ENCODE data around the gene TMX2. TPM values are rescaled to one million over a fixed set of nuclear protein-coding genes. Genes with fewer than 3 reads are reported as not detected.

Gene TMX2
- total RNA-seq, 3 donors from 2014 or later, result 126 to 137 (median 137) TPM

GRCh38 chr11:57741132-57742086, 29.0 kb downstream of the TMX2 start, which contains the start of gene SELENOH:
TSS of gene SELENOH (plus strand) at chr11:57741491. CDS start at chr11:57741596, 105 bp downstream.
- ATAC-seq (peak; percentile 91 to 94), DNase-seq (peak; percentile 88)
- peak within 1 kb of the TSS; percentile 100 for H3K4me3 Mint-ChIP-seq
- no peaks in the 10 kb centered on the region for H3K27me3 Mint-ChIP-seq (ENCODE audit: low read depth)
- peaks cover 34% of the 10 kb centered on the region for H3K4me1 Mint-ChIP-seq (ENCODE audit: low read depth)
- no peaks in the 10 kb centered on the region for H3K9me3 Mint-ChIP-seq
- peaks cover 36% of the 10 kb centered on the region for H3K36me3 Mint-ChIP-seq (ENCODE audit: insufficient read depth)

DNA sequence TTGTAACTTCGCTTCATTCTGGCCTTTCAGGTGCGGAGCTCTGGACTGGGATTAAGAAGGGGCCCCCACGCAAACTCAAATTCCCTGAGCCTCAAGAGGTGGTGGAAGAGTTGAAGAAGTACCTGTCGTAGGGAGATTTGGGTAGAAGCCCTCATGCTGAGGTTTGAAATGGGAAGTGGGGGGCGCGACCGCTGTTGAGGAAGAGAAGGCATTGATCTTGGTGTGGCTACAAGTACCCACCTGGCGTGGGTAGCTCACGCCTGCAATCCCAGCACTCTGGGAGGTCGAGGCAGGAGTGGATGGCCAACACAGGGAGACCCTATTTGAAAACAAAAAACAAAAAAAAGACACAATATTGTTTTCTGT, 29.7 kb downstream of the TMX2 start:
- Mint-ChIP-seq H3K36me3 (ENCODE audit: insufficient read depth) (peaks cover 38% of the 10 kb centered on the region), H3K9me3 (no peaks in the 10 kb centered on the region), H3K4me1 (ENCODE audit: low read depth) (peaks cover 41% of the 10 kb centered on the region), H3K27me3 (ENCODE audit: low read depth) (no peaks in the 10 kb centered on the region), H3K4me3 (peak overlapping the region; percentile 100)
- no peak for ATAC-seq
- DNase-seq, result no peak

- Mint-ChIP-seq H3K36me3 (ENCODE audit: insufficient read depth) (peaks cover 33% of the 10 kb centered on the region), H3K4me1 (ENCODE audit: low read depth) (peaks cover 47% of the 10 kb centered on the region), H3K9me3 (no peaks in the 10 kb centered on the region)
Measured at GRCh38 chr11:57744357-57744756, 32.0 kb downstream of the TMX2 start.

DNA sequence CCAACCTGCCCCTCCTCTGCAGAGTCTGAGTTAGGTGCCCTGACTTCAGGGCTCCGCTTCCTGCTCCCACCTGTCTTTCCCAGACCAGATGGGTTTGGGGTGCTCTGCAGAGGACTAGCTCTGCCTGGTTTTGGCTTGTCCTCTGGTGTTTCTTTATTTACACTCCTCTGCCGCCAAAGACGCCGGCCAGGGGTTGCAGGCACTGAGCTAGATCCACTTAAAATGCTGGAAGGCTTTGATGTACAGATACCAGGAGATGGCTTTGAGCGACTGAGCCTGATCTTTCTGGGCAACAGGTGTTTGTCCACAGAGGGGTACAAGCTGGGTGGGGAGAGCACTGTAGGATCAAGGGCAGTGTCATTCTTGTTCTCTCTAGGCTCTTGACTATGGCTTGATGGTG, 32.8 kb downstream of the TMX2 start:
- Mint-ChIP-seq H3K36me3 (ENCODE audit: insufficient read depth) (peaks cover 31% of the 10 kb centered on the region), H3K9me3 (no peaks in the 10 kb centered on the region), H3K27me3 (ENCODE audit: low read depth) (no peaks in the 10 kb centered on the region), H3K4me1 (ENCODE audit: low read depth) (peaks cover 45% of the 10 kb centered on the region), H3K4me3 (no peak overlapping the region)
- no peak for DNase-seq
- no peak for ATAC-seq

More at GRCh38 chr11:57744357-57744756, 32.0 kb downstream of the TMX2 start:
- Mint-ChIP-seq H3K27me3 (ENCODE audit: low read depth) (no peaks in the 10 kb centered on the region), H3K4me3 (peak overlapping the region; percentile 54)
- ATAC-seq, result no peak
- no peak for DNase-seq

- peaks cover 28% of the 10 kb centered on the region for H3K36me3 Mint-ChIP-seq (ENCODE audit: insufficient read depth)
- ATAC-seq, result peak; percentile 35 to 58
- H3K4me1 Mint-ChIP-seq (ENCODE audit: low read depth), result peaks cover 40% of the 10 kb centered on the region
Measured at GRCh38 chr11:57746920-57747319, 34.5 kb downstream of the TMX2 start.

DNA sequence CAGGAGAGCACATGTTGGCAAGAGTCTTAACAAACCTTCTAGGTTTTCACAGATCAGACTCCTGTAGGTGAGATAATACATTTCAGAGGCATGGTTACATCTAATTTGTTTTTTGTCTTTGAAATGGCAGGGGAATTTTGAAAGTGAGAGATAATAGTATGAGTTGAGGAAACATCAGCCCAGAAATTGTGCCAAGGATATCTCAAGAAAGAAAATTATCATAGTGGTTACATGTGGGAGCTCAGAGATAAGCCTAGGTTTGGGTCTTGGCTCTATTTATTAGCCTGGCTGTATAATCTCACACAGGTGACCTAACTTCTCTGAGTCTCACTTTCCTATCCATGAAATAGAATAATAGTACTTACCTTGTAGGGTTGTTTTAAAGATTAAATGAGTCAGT, 38.8 kb downstream of the TMX2 start:
- DNase-seq, result no peak
- Mint-ChIP-seq H3K27me3 (ENCODE audit: low read depth) (no peaks in the 10 kb centered on the region), H3K9me3 (no peaks in the 10 kb centered on the region), H3K36me3 (ENCODE audit: insufficient read depth) (peaks cover 7% of the 10 kb centered on the region), H3K4me1 (ENCODE audit: low read depth) (peaks cover 15% of the 10 kb centered on the region), H3K4me3 (no peak overlapping the region)
- no peak for ATAC-seq

More at GRCh38 chr11:57746920-57747319, 34.5 kb downstream of the TMX2 start:
- Mint-ChIP-seq H3K27me3 (ENCODE audit: low read depth) (no peaks in the 10 kb centered on the region), H3K4me3 (no peak overlapping the region), H3K9me3 (no peaks in the 10 kb centered on the region)
- no peak for DNase-seq

DNA sequence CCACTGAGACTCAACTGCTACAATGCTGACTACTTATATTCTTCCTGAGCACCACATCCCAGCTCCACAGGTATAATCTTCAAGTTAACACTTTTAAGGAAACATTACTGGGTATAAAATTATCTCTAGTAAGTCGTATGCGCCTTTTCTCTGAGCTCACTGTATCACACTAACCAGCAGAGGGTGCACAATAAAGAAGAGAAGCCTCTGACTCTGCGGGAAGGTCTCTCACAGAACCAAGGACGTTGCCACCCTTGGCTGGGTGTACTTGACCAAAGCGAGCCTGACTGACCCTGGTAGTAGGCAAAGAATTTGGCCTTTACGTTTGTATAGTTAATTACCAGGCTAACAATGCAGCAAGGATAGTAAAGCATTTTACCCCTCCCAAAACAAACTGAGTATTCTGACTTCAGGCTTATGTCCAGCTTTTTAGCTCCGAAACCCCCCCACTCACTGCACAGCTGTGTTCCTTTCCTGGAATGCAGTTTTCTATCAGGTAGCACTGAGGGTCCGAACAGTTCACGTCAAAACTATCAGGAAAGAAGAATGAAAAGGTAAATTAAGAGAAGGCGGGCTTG, 39.4 kb downstream of the TMX2 start, which contains the start of gene BTBD18:
BTBD18 (minus strand) TSS at position 144 of the 578 bp plus-strand sequence. CDS start 631 bp downstream, outside the sequence.
- H3K27me3 Mint-ChIP-seq (ENCODE audit: low read depth), result no peaks in the 10 kb centered on the region
- ATAC-seq (peak in 1 of 2 donors; percentile 40), DNase-seq (no peak)
- H3K4me3 Mint-ChIP-seq, result no peak within 1 kb of the TSS
- no peaks in the 10 kb centered on the region for H3K9me3 Mint-ChIP-seq
- H3K36me3 Mint-ChIP-seq (ENCODE audit: insufficient read depth), result peaks cover 7% of the 10 kb centered on the region
- H3K4me1 Mint-ChIP-seq (ENCODE audit: low read depth), result peaks cover 11% of the 10 kb centered on the region

GRCh38 chr11:57752954-57753353, 40.6 kb downstream of the TMX2 start:
- DNase-seq (no peak), ATAC-seq (no peak)
- H3K4me1 Mint-ChIP-seq (ENCODE audit: low read depth), result peaks cover 5% of the 10 kb centered on the region
- H3K4me3 Mint-ChIP-seq, result no peak overlapping the region
- H3K27me3 Mint-ChIP-seq (ENCODE audit: low read depth), result no peaks in the 10 kb centered on the region
- peaks cover 3% of the 10 kb centered on the region for H3K36me3 Mint-ChIP-seq (ENCODE audit: insufficient read depth)
- H3K9me3 Mint-ChIP-seq, result no peaks in the 10 kb centered on the region

DNA sequence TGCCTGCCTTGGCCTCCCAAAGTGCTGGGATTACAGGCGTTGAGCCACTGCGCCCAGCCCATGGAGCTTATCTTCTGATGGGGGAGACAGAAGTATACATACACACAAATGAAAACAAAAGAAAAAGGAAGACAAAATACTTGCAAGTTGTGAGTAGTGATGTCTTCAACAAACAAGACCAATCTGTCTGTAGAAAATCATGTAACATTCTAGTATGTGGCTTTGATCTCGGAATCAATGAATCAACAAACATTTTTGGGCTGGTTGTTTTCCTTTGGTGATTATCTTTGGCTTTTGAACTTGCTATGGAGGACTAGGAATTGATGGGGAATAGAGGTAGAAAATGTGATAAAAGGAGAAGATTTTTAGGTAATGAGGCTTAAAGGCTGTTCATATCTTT, 45.8 kb downstream of the TMX2 start:
- no peak for ATAC-seq
- no peak for DNase-seq
- Mint-ChIP-seq H3K36me3 (ENCODE audit: insufficient read depth) (peaks cover 6% of the 10 kb centered on the region), H3K4me1 (ENCODE audit: low read depth) (no peaks in the 10 kb centered on the region), H3K9me3 (no peaks in the 10 kb centered on the region), H3K27me3 (ENCODE audit: low read depth) (no peaks in the 10 kb centered on the region), H3K4me3 (no peak overlapping the region)

- Mint-ChIP-seq H3K4me3 (peak within 1 kb of the TSS; percentile 73), H3K9me3 (no peaks in the 10 kb centered on the region), H3K27me3 (ENCODE audit: low read depth) (no peaks in the 10 kb centered on the region), H3K36me3 (ENCODE audit: insufficient read depth) (peaks cover 8% of the 10 kb centered on the region), H3K4me1 (ENCODE audit: low read depth) (no peaks in the 10 kb centered on the region)
- ATAC-seq, result no peak
- DNase-seq, result no peak
Measured at GRCh38 chr11:57761301-57762234, 49.2 kb downstream of the TMX2 start, which contains the start of gene CTNND1. TSS of gene CTNND1 (plus strand) at chr11:57761802. CDS start at chr11:57791479, 29,677 bp downstream.

DNA sequence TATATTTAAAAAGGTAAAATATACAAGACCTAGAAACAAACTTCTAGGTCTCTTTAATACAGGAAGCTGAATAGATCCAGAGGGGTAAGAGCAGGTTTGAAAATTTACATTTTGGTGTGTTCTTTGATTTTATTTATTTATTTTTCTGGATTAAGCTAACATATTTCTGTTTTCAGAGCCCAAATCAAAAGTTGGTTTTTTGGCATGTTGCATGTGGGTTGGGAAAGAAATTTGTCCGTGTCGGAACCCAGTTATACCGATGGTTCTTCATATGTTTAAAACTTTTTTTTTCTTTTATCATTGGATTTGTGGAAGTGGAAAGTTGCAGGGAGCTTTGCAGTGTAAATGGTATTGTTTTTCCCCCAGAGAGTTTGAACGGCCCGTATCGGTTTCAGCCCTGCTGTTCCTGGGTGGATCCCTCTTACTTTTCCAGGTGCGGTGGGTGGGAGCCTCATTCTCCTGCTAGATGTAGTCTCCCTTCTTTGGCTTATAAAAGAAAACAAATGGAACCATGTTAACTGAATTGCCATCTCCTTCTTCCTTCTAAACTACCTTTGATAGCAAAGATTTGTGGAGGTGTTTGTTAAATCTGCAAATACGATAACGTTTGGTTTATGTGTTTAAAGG, 50.0 kb downstream of the TMX2 start:
- Mint-ChIP-seq H3K27me3 (ENCODE audit: low read depth) (no peaks in the 10 kb centered on the region), H3K9me3 (no peaks in the 10 kb centered on the region), H3K36me3 (ENCODE audit: insufficient read depth) (peaks cover 8% of the 10 kb centered on the region), H3K4me3 (peak overlapping the region; percentile 29), H3K4me1 (ENCODE audit: low read depth) (no peaks in the 10 kb centered on the region)
- ATAC-seq (no peak), DNase-seq (no peak)

- DNase-seq (no peak), ATAC-seq (no peak)
- H3K9me3 Mint-ChIP-seq, result no peaks in the 10 kb centered on the region
- no peaks in the 10 kb centered on the region for H3K27me3 Mint-ChIP-seq (ENCODE audit: low read depth)
- no peak overlapping the region for H3K4me3 Mint-ChIP-seq
- H3K4me1 Mint-ChIP-seq (ENCODE audit: low read depth), result no peaks in the 10 kb centered on the region
- peaks cover 6% of the 10 kb centered on the region for H3K36me3 Mint-ChIP-seq (ENCODE audit: insufficient read depth)
Measured at GRCh38 chr11:57763568-57763967, 51.2 kb downstream of the TMX2 start.

DNA sequence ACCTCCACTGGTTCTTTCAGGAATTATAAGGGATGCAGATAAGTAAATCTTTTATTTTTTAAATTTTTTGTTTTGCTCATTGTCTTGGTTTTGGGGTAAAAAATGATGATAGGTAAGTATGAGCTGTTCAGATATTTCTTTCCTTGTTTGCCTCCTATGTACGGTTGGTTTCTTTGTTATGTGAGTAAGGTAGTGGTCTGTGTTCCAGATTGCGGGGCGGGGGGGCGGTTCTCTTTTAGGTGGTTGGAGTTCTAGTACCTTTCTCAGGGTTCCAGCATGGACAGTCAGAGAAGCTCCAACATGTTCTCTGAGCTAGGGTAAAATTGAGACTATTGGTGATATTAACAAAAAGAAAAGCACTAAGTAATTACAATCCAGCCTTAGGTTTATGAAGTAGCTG, 51.6 kb downstream of the TMX2 start:
- Mint-ChIP-seq H3K36me3 (ENCODE audit: insufficient read depth) (peaks cover 6% of the 10 kb centered on the region), H3K4me3 (no peak overlapping the region), H3K4me1 (ENCODE audit: low read depth) (no peaks in the 10 kb centered on the region), H3K27me3 (ENCODE audit: low read depth) (no peaks in the 10 kb centered on the region), H3K9me3 (no peaks in the 10 kb centered on the region)
- ATAC-seq (no peak), DNase-seq (no peak)
